ENCODE data around the gene USP32.
"Not testable (repeated sequence)": the region's sequence is repeated elsewhere in the genome, so short reads cannot be mapped to it uniquely, and the experiment has no call there.

USP32 gene

GRCh38 chr17:60392042-60392844 lies at the start of gene USP32:
TSS of gene USP32 (minus strand) at chr17:60392133. CDS start at chr17:60391939, 194 bp downstream.
- DNase-seq = peak; percentile 98

- DNase-seq = no peak
These were observed 47.6 kb upstream of the USP32 start for GRCh38 chr17:60439501-60439900.

- no peak for DNase-seq
These were observed 44.7 kb upstream of the USP32 start for GRCh38 chr17:60436676-60437075.

- peak; percentile 28 to 33 for DNase-seq
These were observed 43.6 kb upstream of the USP32 start for GRCh38 chr17:60435244-60436167.

- not testable (repeated sequence) for DNase-seq
These were observed 41.4 kb upstream of the USP32 start for GRCh38 chr17:60433021-60433997.

GRCh38 chr17:60430561-60430960 lies 38.6 kb upstream of the USP32 start:
- DNase-seq = not testable (repeated sequence)

GRCh38 chr17:60428491-60428890 lies 36.6 kb upstream of the USP32 start:
- DNase-seq = not testable (repeated sequence)

GRCh38 chr17:60426596-60426995 lies 34.7 kb upstream of the USP32 start:
- DNase-seq = no peak

GRCh38 chr17:60425626-60426025 lies 33.7 kb upstream of the USP32 start:
- no peak for DNase-seq

- DNase-seq = no peak
These were observed 31.9 kb upstream of the USP32 start for GRCh38 chr17:60423865-60424264.

GRCh38 chr17:60422162-60422665 lies 30.3 kb upstream of the USP32 start, which contains the start of gene CHCT1:
TSS of gene CHCT1 (plus strand) at chr17:60422489. CDS start at chr17:60422593, 104 bp downstream.
- no peak for DNase-seq

- peak; percentile 68 to 71 for DNase-seq
These were observed 29.6 kb upstream of the USP32 start for GRCh38 chr17:60421273-60422161.

- DNase-seq = not testable (repeated sequence)
These were observed 27.9 kb upstream of the USP32 start for GRCh38 chr17:60419875-60420274.

- not testable (repeated sequence) for DNase-seq
These were observed 27.1 kb upstream of the USP32 start for GRCh38 chr17:60419003-60419402.

GRCh38 chr17:60416368-60416925 lies 24.5 kb upstream of the USP32 start:
- no peak for DNase-seq

GRCh38 chr17:60415146-60415545 lies 23.2 kb upstream of the USP32 start:
- DNase-seq = no peak

GRCh38 chr17:60412701-60413100 lies 20.8 kb upstream of the USP32 start:
- DNase-seq = no peak

- no peak for DNase-seq
These were observed 18.1 kb upstream of the USP32 start for GRCh38 chr17:60410001-60410400.

- no peak for DNase-seq
These were observed 15.0 kb upstream of the USP32 start for GRCh38 chr17:60406887-60407286.

- DNase-seq = no peak
These were observed 12.0 kb upstream of the USP32 start for GRCh38 chr17:60403962-60404361.

GRCh38 chr17:60403523-60403810 lies 11.5 kb upstream of the USP32 start:
- no peak for DNase-seq
